ENCODE measurements around the gene SPRYD3. TPM values are rescaled to one million over a fixed set of nuclear protein-coding genes. Genes with fewer than 3 reads are reported as not detected.

Gene SPRYD3
- total and polyA plus RNA-seq, 2 experiments from 2014 or later: 48.7 to 54.7 TPM

- H3K4me2 ChIP-seq (ENCODE audit: unreplicated experiment): no peak overlapping the region
- H3F3A ChIP-seq (ENCODE audit: insufficient read depth): peaks cover 7% of the 10 kb centered on the region
- no peak overlapping the region for H3K4me3 ChIP-seq
- no peak overlapping the region for H2AFZ ChIP-seq
- no peaks in the 10 kb centered on the region for H3K36me3 ChIP-seq (ENCODE audit: low read depth)
- H3K9ac ChIP-seq: no peak overlapping the region
- DNase-seq: no peak
- no peak overlapping the region for H3K27ac ChIP-seq
- 42 to 46% methylated on average over 7 of the region's 7 CpGs for WGBS, 2 experiments (ENCODE audit: low coverage in 1 of 2, low lambda C conversion rate in 2 of 2, missing lambda C conversion rate in 2 of 2)
- no peaks in the 10 kb centered on the region for H3K9me2 ChIP-seq (ENCODE audit: insufficient read depth)
- no peaks in the 10 kb centered on the region for H3K27me3 ChIP-seq (replicated peaks; ENCODE audit: insufficient read depth)
- no peaks in the 10 kb centered on the region for H3K4me1 ChIP-seq (ENCODE audit: insufficient read depth)
- no peaks in the 10 kb centered on the region for H3K79me2 ChIP-seq (ENCODE audit: insufficient read depth)
- no peaks in the 10 kb centered on the region for H4K20me1 ChIP-seq (ENCODE audit: insufficient read depth)
- in situ Hi-C loops (cut with MboI): no loop called here
- no peak for TF ChIP-seq EZH2 (IDR thresholded peaks at IDR 0.05; ENCODE audit: insufficient read depth, poor library complexity, severe bottlenecking)
- no peaks in the 10 kb centered on the region for H3K9me3 ChIP-seq (ENCODE audit: low read depth)
These were observed 27.9 kb upstream of the SPRYD3 start for GRCh38 chr12:53107122-53107521.

- no peaks in the 10 kb centered on the region for H4K20me1 ChIP-seq (ENCODE audit: insufficient read depth)
These were observed 26.7 kb upstream of the SPRYD3 start for GRCh38 chr12:53105712-53106439.

GRCh38 chr12:53105256-53105655, 26.1 kb upstream of the SPRYD3 start:
- Histone ChIP-seq H2AFZ (no peak overlapping the region), H3K36me3 (ENCODE audit: low read depth) (no peaks in the 10 kb centered on the region), H3K9ac (no peak overlapping the region), H3K4me3 (no peak overlapping the region), H3K9me2 (ENCODE audit: insufficient read depth) (no peaks in the 10 kb centered on the region), H3K4me2 (ENCODE audit: unreplicated experiment) (no peak overlapping the region), H4K20me1 (ENCODE audit: insufficient read depth) (no peaks in the 10 kb centered on the region), H3F3A (ENCODE audit: insufficient read depth) (peaks cover 7% of the 10 kb centered on the region), H3K9me3 (ENCODE audit: low read depth) (no peaks in the 10 kb centered on the region), H3K27ac (no peak overlapping the region), H3K27me3 (replicated peaks; ENCODE audit: insufficient read depth) (no peaks in the 10 kb centered on the region), H3K79me2 (ENCODE audit: insufficient read depth) (0 out of 2 replicates have a peak, but pooled peaks cover 2% of the 10 kb centered on the region), H3K4me1 (ENCODE audit: insufficient read depth) (peaks cover 4% of the 10 kb centered on the region; the same call in 1 of the 2 replicates)
- DNase-seq: no peak
- in situ Hi-C loops (cut with MboI): no loop called here
- TF ChIP-seq EZH2phosphoT487 (IDR thresholded peaks at IDR 0.05; ENCODE audit: insufficient read depth, low read depth) (no peak), EZH2 (IDR thresholded peaks at IDR 0.05; ENCODE audit: insufficient read depth, poor library complexity, severe bottlenecking) (no peak)
- 92% methylated on average over 8 of the region's 8 CpGs for WGBS, 2 experiments (ENCODE audit: low coverage in 1 of 2, low lambda C conversion rate in 2 of 2, missing lambda C conversion rate in 2 of 2)

More at GRCh38 chr12:53105712-53106439, 26.7 kb upstream of the SPRYD3 start:
- no peak overlapping the region for H3K27ac ChIP-seq
- peaks cover 7% of the 10 kb centered on the region for H3F3A ChIP-seq (ENCODE audit: insufficient read depth)
- no peaks in the 10 kb centered on the region for H3K79me2 ChIP-seq (ENCODE audit: insufficient read depth)
- H2AFZ ChIP-seq: no peak overlapping the region
- TF ChIP-seq EZH2phosphoT487 (IDR thresholded peaks at IDR 0.05; ENCODE audit: insufficient read depth, low read depth): no peak
- TF ChIP-seq EZH2 (IDR thresholded peaks at IDR 0.05; ENCODE audit: insufficient read depth, poor library complexity, severe bottlenecking): no peak
- H3K9me3 ChIP-seq (ENCODE audit: low read depth): no peaks in the 10 kb centered on the region
- no peak overlapping the region for H3K4me3 ChIP-seq
- in situ Hi-C loops (cut with MboI): no loop called here
- no peak for DNase-seq
- H3K9me2 ChIP-seq (ENCODE audit: insufficient read depth): no peaks in the 10 kb centered on the region
- H3K4me1 ChIP-seq (ENCODE audit: insufficient read depth): no peaks in the 10 kb centered on the region
- no peak overlapping the region for H3K9ac ChIP-seq
- WGBS, 2 experiments (ENCODE audit: low coverage in 1 of 2, low lambda C conversion rate in 2 of 2, missing lambda C conversion rate in 2 of 2): 82 to 84% methylated on average over 7 of the region's 7 CpGs
- no peaks in the 10 kb centered on the region for H3K27me3 ChIP-seq (replicated peaks; ENCODE audit: insufficient read depth)
- no peaks in the 10 kb centered on the region for H3K36me3 ChIP-seq (ENCODE audit: low read depth)
- H3K4me2 ChIP-seq (ENCODE audit: unreplicated experiment): no peak overlapping the region

- H2AFZ ChIP-seq: no peak overlapping the region
- no peak for TF ChIP-seq EZH2 (IDR thresholded peaks at IDR 0.05; ENCODE audit: insufficient read depth, poor library complexity, severe bottlenecking)
- TF ChIP-seq EZH2phosphoT487 (IDR thresholded peaks at IDR 0.05; ENCODE audit: insufficient read depth, low read depth): no peak
- no peaks in the 10 kb centered on the region for H3K9me3 ChIP-seq (ENCODE audit: low read depth)
- in situ Hi-C loops (cut with MboI): no loop called here
- H3K27me3 ChIP-seq (replicated peaks; ENCODE audit: insufficient read depth): no peaks in the 10 kb centered on the region
- no peak overlapping the region for H3K4me3 ChIP-seq
- H3K79me2 ChIP-seq (ENCODE audit: insufficient read depth): 0 out of 2 replicates have a peak, but pooled peaks cover 8% of the 10 kb centered on the region
- no peak overlapping the region for H3K27ac ChIP-seq
- H3F3A ChIP-seq (ENCODE audit: insufficient read depth): peaks cover 11% of the 10 kb centered on the region
- H3K9ac ChIP-seq: no peak overlapping the region
- 56 to 57% methylated on average over 3 of the region's 3 CpGs for WGBS, 2 experiments (ENCODE audit: low coverage in 1 of 2, low lambda C conversion rate in 2 of 2, missing lambda C conversion rate in 2 of 2)
- no peaks in the 10 kb centered on the region for H3K36me3 ChIP-seq (ENCODE audit: low read depth)
- H3K9me2 ChIP-seq (ENCODE audit: insufficient read depth): no peaks in the 10 kb centered on the region
- DNase-seq: no peak
- peaks cover 9% of the 10 kb centered on the region; the same call in 1 of the 2 replicates for H3K4me1 ChIP-seq (ENCODE audit: insufficient read depth)
- no peak overlapping the region for H3K4me2 ChIP-seq (ENCODE audit: unreplicated experiment)
- H4K20me1 ChIP-seq (ENCODE audit: insufficient read depth): no peaks in the 10 kb centered on the region
These were observed 24.7 kb upstream of the SPRYD3 start for GRCh38 chr12:53103860-53104305.

All from GM23248 (cell line).